G401 (cell line): ENCODE measurements around the gene GTF2F1. TPM values are rescaled to one million over a fixed set of nuclear protein-coding genes. Genes with fewer than 3 reads are reported as not detected.

Source experiments
- total RNA-seq: library from RNA; depleted of rRNA; stranded (reverse); fragments of >200 nt; shearing (Covaris generic); gene quantifications from 2 replicates; pipeline ENCODE4 v1.2.3, GENCODE V29; 2014; rRNA removed

GTF2F1 gene
- total RNA-seq, 1 experiment from 2014 or later: 163 TPM

Other genes with a start within 250 kb of the GTF2F1 start
- 5.6 and 7.5 TPM in 2 replicates for gene MLLT1, start 113.2 kb downstream of the GTF2F1 start, total RNA-seq
- not detected in 2 replicates for gene ACER1, start 59.6 kb downstream of the GTF2F1 start, total RNA-seq
- gene CLPP, start 31.6 kb downstream of the GTF2F1 start, total RNA-seq: 145 and 195 TPM in 2 replicates
- gene ALKBH7, start 20.4 kb downstream of the GTF2F1 start, total RNA-seq: 105 and 149 TPM in 2 replicates
- 1.1 and 1.4 TPM in 2 replicates for gene PSPN, start 17.2 kb downstream of the GTF2F1 start, total RNA-seq
- 170 and 189 TPM in 2 replicates for gene KHSRP, start 31.6 kb upstream of the GTF2F1 start, total RNA-seq
- 1.3 TPM in 1 of 2 replicates, not detected in the other for gene SLC25A41, start 40.6 kb upstream of the GTF2F1 start, total RNA-seq
- 57.6 and 60.6 TPM in 2 replicates for gene SLC25A23, start 66.6 kb upstream of the GTF2F1 start, total RNA-seq
- gene CRB3, start 71.1 kb upstream of the GTF2F1 start, total RNA-seq: 1.9 TPM in 1 of 2 replicates, not detected in the other
- not detected in 2 replicates for gene DENND1C, start 88.6 kb upstream of the GTF2F1 start, total RNA-seq
- gene TUBB4A, start 109.1 kb upstream of the GTF2F1 start, total RNA-seq: 2.1 and 3.3 TPM in 2 replicates
- 39.0 and 60.2 TPM in 2 replicates for gene TNFSF9, start 137.9 kb upstream of the GTF2F1 start, total RNA-seq
- gene CD70, start 198.0 kb upstream of the GTF2F1 start, total RNA-seq: 131 and 143 TPM in 2 replicates